HEK293T (cell line): ENCODE data around the gene NPHP4.

Experiments
- CTBP1 ChIP-seq: fragments of 450-650 bp; IDR thresholded peaks from 2 replicates; pipeline ENCODE4 v1.6.1; 2016; ENCODE audit warnings: borderline replicate concordance
- FOXA1 ChIP-seq: fragments of 450-650 bp; IDR thresholded peaks from 2 replicates; pipeline ENCODE4 v1.6.1; 2016; ENCODE audit warnings: mild to moderate bottlenecking
- FOXK2 ChIP-seq: fragments of 450-650 bp; IDR thresholded peaks from 2 replicates; pipeline ENCODE4 v1.6.1; 2016; ENCODE audit warnings: mild to moderate bottlenecking
- FOXM1 ChIP-seq: fragments of 450-650 bp; IDR thresholded peaks from 2 replicates; pipeline ENCODE4 v1.6.1; 2017; ENCODE audit warnings: mild to moderate bottlenecking, borderline replicate concordance
- NFRKB ChIP-seq: fragments of 450-650 bp; IDR thresholded peaks from 2 replicates; pipeline ENCODE4 v1.6.1; 2016; ENCODE audit warnings: mild to moderate bottlenecking, moderate library complexity
- PKNOX1 ChIP-seq: fragments of 450-650 bp; IDR thresholded peaks from 2 replicates; pipeline ENCODE4 v1.6.1; 2016
- SP1 ChIP-seq: fragments of 450-650 bp; IDR thresholded peaks from 2 replicates; pipeline ENCODE4 v1.6.1; 2017

DNA sequence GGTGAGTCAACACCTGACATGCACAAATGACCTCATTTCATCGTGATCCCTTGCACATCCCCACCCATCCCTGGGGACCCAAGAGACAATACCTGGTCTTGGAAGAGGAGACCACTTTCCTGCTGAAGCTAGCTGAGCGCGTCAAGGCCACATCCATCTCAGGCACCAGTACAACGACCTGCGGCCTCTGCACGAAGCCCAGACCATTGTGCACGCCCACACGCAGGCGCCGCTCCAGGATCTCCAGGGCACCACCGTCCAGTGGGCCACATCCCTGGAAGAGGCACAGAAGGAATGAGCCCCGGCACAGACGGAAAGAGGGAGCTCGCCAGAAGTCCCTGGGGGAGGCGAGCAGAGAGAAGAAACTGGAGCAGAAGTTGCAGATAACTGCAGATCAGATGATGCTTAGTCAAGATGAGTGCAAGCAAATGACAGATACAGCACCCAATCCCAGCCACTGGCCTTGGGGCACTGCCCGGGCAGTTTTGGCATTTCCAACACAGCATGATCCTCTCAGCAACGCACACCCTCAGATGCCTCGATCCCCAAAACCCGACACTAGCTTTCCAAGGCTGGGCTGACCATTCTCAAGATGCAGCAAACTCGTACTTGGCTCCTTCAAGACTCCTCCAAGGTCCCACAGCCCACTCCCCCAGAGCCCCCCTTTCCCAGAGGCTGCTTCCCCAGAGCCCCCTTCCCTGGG lies 44.1 kb downstream of the NPHP4 start:
- no peak for TF ChIP-seq FOXA1
- TF ChIP-seq FOXK2 = no peak
- TF ChIP-seq FOXM1 = no peak
- TF ChIP-seq SP1 = no peak
- TF ChIP-seq NFRKB = no peak
- no peak for TF ChIP-seq CTBP1
- TF ChIP-seq PKNOX1 = no peak
